Lower leg skin (tissue), 4 donors: ENCODE data around the gene GLDN. TPM values are rescaled to one million over a fixed set of nuclear protein-coding genes. Genes with fewer than 3 reads are reported as not detected.

Experiments used
- DNase-seq, 2 donors: peaks; one replicate each; pipeline ENCODE4 v3.0.0-alpha.2; 2019; ENCODE audit warnings: low spot score in 2 of 2
- H3K4me3 ChIP-seq: fragments of 200-600 bp; sonication (generic); 2 replicates; pipeline ENCODE4 v1.5.1; 2017; ENCODE audit warnings: mild to moderate bottlenecking, low read depth; ENCODE audit not compliant: poor library complexity, severe bottlenecking
- POLR2A ChIP-seq, 2 donors: fragments of 450-650 bp; IDR thresholded peaks; one replicate each; pipeline ENCODE4 v1.6.1; 2016 to 2017; ENCODE audit warnings: antibody characterized with exemption in 2 of 2, mild to moderate bottlenecking in 1 of 2, moderate library complexity in 1 of 2
- WGBS, 2 donors: methylation state at CpG; one replicate each; pipeline ENCODE4 v1.1.5; 2018; 5-methylcytosine and 5-hydroxymethylcytosine counted together
- intact Hi-C: fragments of 100-400 bp; cut with DNase I; formaldehyde crosslinking; loops from one replicate; pipeline ENCODE4 v1.15.0; 2023; ENCODE audit warnings: low total_unique reads
- total RNA-seq, 4 donors: library from RNA; depleted of rRNA; stranded (reverse); fragments of >200 nt; gene quantifications; one replicate each; pipeline ENCODE4 v1.1.0, GENCODE V29; 2016
- TF ChIP-seq, protein P1 (sequence below), 3 donors: fragments of 450-650 bp; IDR thresholded peaks; one replicate each; pipeline ENCODE4 v1.5.1; 2016; ENCODE audit warnings: antibody characterized with exemption in 3 of 3, mild to moderate bottlenecking in 3 of 3, moderate library complexity in 2 of 3

Gene GLDN
- total RNA-seq, 4 donors from 2014 or later: 3.7 to 9.4 (median 4.9) TPM

GRCh38 chr15:51346136-51346535, 4.7 kb downstream of the GLDN start:
- DNase-seq: no peak
- 55 to 57% methylated on average over 3 of the region's 3 CpGs for WGBS, 2 donors
- TF ChIP-seq, protein P1, sequence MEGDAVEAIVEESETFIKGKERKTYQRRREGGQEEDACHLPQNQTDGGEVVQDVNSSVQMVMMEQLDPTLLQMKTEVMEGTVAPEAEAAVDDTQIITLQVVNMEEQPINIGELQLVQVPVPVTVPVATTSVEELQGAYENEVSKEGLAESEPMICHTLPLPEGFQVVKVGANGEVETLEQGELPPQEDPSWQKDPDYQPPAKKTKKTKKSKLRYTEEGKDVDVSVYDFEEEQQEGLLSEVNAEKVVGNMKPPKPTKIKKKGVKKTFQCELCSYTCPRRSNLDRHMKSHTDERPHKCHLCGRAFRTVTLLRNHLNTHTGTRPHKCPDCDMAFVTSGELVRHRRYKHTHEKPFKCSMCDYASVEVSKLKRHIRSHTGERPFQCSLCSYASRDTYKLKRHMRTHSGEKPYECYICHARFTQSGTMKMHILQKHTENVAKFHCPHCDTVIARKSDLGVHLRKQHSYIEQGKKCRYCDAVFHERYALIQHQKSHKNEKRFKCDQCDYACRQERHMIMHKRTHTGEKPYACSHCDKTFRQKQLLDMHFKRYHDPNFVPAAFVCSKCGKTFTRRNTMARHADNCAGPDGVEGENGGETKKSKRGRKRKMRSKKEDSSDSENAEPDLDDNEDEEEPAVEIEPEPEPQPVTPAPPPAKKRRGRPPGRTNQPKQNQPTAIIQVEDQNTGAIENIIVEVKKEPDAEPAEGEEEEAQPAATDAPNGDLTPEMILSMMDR (IDR thresholded peaks at IDR 0.05): no peak
- no peak overlapping the region for H3K4me3 ChIP-seq
- intact Hi-C loops: no loop called here

GRCh38 chr15:51348688-51349087, 7.2 kb downstream of the GLDN start:
- H3K4me3 ChIP-seq: no peak overlapping the region
- intact Hi-C loops: no loop called here
- DNase-seq: no peak
- TF ChIP-seq, protein P1 (IDR thresholded peaks at IDR 0.05): no peak
- TF ChIP-seq POLR2A (IDR thresholded peaks at IDR 0.05): no peak
- 50 to 56% methylated on average over 5 of the region's 5 CpGs for WGBS, 2 donors

GRCh38 chr15:51349156-51349844, 7.8 kb downstream of the GLDN start:
- H3K4me3 ChIP-seq: no peak overlapping the region
- DNase-seq: no peak
- TF ChIP-seq POLR2A (IDR thresholded peaks at IDR 0.05): no peak
- TF ChIP-seq, protein P1 (IDR thresholded peaks at IDR 0.05): no peak
- intact Hi-C loops: no loop called here
- WGBS, 2 donors: 35 to 39% methylated on average over 4 of the region's 4 CpGs

- H3K4me3 ChIP-seq: no peak overlapping the region
- TF ChIP-seq, protein P1 (IDR thresholded peaks at IDR 0.05): no peak
- no peak for TF ChIP-seq POLR2A (IDR thresholded peaks at IDR 0.05)
- 87 to 93% methylated on average over 3 of the region's 3 CpGs for WGBS, 2 donors
- intact Hi-C loops: no loop called here
- DNase-seq: no peak
Observed at GRCh38 chr15:51350723-51351122, 9.3 kb downstream of the GLDN start.

DNA sequence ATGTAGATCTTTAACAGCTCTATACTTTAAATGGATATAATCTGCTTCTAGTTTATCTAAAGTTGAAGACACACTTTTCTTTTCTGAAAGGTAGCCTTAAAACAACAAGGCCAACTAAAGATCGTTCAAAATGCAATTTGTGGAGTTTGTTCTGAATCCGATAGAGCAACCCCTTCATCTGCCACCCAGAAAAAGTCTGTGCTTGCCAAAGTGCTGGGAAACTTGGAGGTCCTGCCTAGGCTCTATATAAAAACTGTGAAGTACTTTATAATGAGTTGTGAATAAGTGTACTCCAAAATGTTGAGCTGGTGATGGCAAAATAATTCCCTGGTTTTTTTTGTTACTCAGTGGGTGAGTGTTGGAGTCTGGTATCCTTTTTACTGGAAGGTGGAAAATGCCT, 12.5 kb downstream of the GLDN start:
- no peak overlapping the region for H3K4me3 ChIP-seq
- DNase-seq: no peak
- TF ChIP-seq, protein P1 (IDR thresholded peaks at IDR 0.05): no peak
- TF ChIP-seq POLR2A (IDR thresholded peaks at IDR 0.05): no peak
- WGBS, 2 donors: 54 to 64% methylated on average over 2 of the region's 2 CpGs
- intact Hi-C loops: no loop called here

- no peak for TF ChIP-seq POLR2A (IDR thresholded peaks at IDR 0.05)
- TF ChIP-seq, protein P1 (IDR thresholded peaks at IDR 0.05): no peak
- no peak for DNase-seq
- intact Hi-C loops: no loop called here
- WGBS, 2 donors: 82 to 91% methylated on average over 1 of the region's 1 CpG
- no peak overlapping the region for H3K4me3 ChIP-seq
Observed at GRCh38 chr15:51355096-51355495, 13.6 kb downstream of the GLDN start.
